Kidney capillary endothelial cell (primary cell): ENCODE measurements around the gene ARRDC1.
"Not testable (repeated sequence)": the region's sequence is repeated elsewhere in the genome, so short reads cannot be mapped to it uniquely, and the experiment has no call there.

ENCODE experiments used
- DNase-seq: peaks from one replicate; pipeline ENCODE4 v3.0.0-alpha.2; 2018; ENCODE audit warnings: low spot score

ARRDC1 gene

GRCh38 chr9:137613738-137614523 is 8.4 kb downstream of the ARRDC1 start:
- no peak for DNase-seq

- no peak for DNase-seq
Observed at GRCh38 chr9:137614631-137615386, 9.3 kb downstream of the ARRDC1 start.

- no peak for DNase-seq
Observed at GRCh38 chr9:137615387-137615871, 9.9 kb downstream of the ARRDC1 start.

- peak; percentile 81 for DNase-seq
Observed at GRCh38 chr9:137618105-137619067, 12.9 kb downstream of the ARRDC1 start, which contains the start of gene EHMT1. Gene EHMT1 (plus strand): TSS chr9:137619005. CDS start chr9:137619029, 24 bp downstream.

- peak; percentile 41 for DNase-seq
Observed at GRCh38 chr9:137619240-137620047, 14.0 kb downstream of the ARRDC1 start.

GRCh38 chr9:137620048-137620405 is 14.5 kb downstream of the ARRDC1 start:
- DNase-seq, result no peak

GRCh38 chr9:137620581-137620980 is 15.1 kb downstream of the ARRDC1 start:
- no peak for DNase-seq

GRCh38 chr9:137621131-137621757 is 15.8 kb downstream of the ARRDC1 start:
- no peak for DNase-seq

- DNase-seq, result not testable (repeated sequence)
Observed at GRCh38 chr9:137622211-137622610, 16.7 kb downstream of the ARRDC1 start.

- DNase-seq, result no peak
Observed at GRCh38 chr9:137626464-137626863, 21.0 kb downstream of the ARRDC1 start.

GRCh38 chr9:137627406-137627805 is 21.9 kb downstream of the ARRDC1 start:
- DNase-seq, result not testable (repeated sequence)

- DNase-seq, result no peak
Observed at GRCh38 chr9:137630126-137630525, 24.6 kb downstream of the ARRDC1 start.

GRCh38 chr9:137630679-137631078 is 25.2 kb downstream of the ARRDC1 start:
- no peak for DNase-seq

- DNase-seq, result no peak
Observed at GRCh38 chr9:137631345-137632229, 26.1 kb downstream of the ARRDC1 start.

GRCh38 chr9:137632230-137633161 is 27.0 kb downstream of the ARRDC1 start:
- DNase-seq, result peak; percentile 59

GRCh38 chr9:137634016-137634415 is 28.5 kb downstream of the ARRDC1 start:
- no peak for DNase-seq

GRCh38 chr9:137638680-137639079 is 33.2 kb downstream of the ARRDC1 start:
- DNase-seq, result no peak

- DNase-seq, result no peak
Observed at GRCh38 chr9:137639303-137640051, 34.0 kb downstream of the ARRDC1 start.
